Ascending aorta (tissue), 2 donors: ENCODE measurements around the gene FOXP1. TPM values are rescaled to one million over a fixed set of nuclear protein-coding genes. Genes with fewer than 3 reads are reported as not detected.

Source experiments
- DNase-seq, 2 donors: peaks; one replicate each; pipeline ENCODE4 v3.0.0-alpha.2; 2019; ENCODE audit warnings: low spot score in 2 of 2
- H3K27ac ChIP-seq, 2 donors: fragments of 200-600 bp; sonication (generic); one replicate each; pipeline ENCODE4 v1.5.1; 2016 to 2017; ENCODE audit warnings: mild to moderate bottlenecking in 1 of 2
- H3K27me3 ChIP-seq: fragments of 200-600 bp; sonication (generic); one replicate; pipeline ENCODE4 v1.5.1; 2017
- H3K36me3 ChIP-seq, 2 donors: fragments of 200-600 bp; sonication (generic); one replicate each; pipeline ENCODE4 v1.5.1; 2016
- H3K4me1 ChIP-seq, 2 donors: fragments of 200-600 bp; sonication (generic); one replicate each; pipeline ENCODE4 v1.5.1; 2016 to 2017; ENCODE audit warnings: mild to moderate bottlenecking in 1 of 2
- H3K4me3 ChIP-seq, 2 donors: fragments of 200-600 bp; sonication (generic); one replicate each; pipeline ENCODE4 v1.5.1; 2016 to 2017; ENCODE audit warnings: mild to moderate bottlenecking in 1 of 2
- H3K9me3 ChIP-seq, 2 donors: fragments of 200-600 bp; sonication (generic); one replicate each; pipeline ENCODE4 v1.5.1; 2016
- intact Hi-C: fragments of 100-400 bp; cut with DNase I; formaldehyde crosslinking; loops from one replicate; pipeline ENCODE4 v1.15.1; 2023
- total RNA-seq: library from RNA; depleted of rRNA; stranded (reverse); fragments of >200 nt; gene quantifications from one replicate; pipeline ENCODE4 v1.1.0, GENCODE V29; 2016
- TF ChIP-seq, protein P1 (sequence below), 3 experiments: fragments of 200-600 bp in 2 of 3; fragments of 450-650 bp in 1 of 3; sonication (generic) in 2 of 3; IDR thresholded peaks; one replicate each; pipeline ENCODE4 v1.5.1; 2016 to 2019; ENCODE audit warnings: antibody characterized with exemption in 3 of 3, mild to moderate bottlenecking in 1 of 3, moderate library complexity in 1 of 3

The FOXP1 gene
- total RNA-seq, 1 donor from 2014 or later = 171 TPM

- TF ChIP-seq, protein P1, sequence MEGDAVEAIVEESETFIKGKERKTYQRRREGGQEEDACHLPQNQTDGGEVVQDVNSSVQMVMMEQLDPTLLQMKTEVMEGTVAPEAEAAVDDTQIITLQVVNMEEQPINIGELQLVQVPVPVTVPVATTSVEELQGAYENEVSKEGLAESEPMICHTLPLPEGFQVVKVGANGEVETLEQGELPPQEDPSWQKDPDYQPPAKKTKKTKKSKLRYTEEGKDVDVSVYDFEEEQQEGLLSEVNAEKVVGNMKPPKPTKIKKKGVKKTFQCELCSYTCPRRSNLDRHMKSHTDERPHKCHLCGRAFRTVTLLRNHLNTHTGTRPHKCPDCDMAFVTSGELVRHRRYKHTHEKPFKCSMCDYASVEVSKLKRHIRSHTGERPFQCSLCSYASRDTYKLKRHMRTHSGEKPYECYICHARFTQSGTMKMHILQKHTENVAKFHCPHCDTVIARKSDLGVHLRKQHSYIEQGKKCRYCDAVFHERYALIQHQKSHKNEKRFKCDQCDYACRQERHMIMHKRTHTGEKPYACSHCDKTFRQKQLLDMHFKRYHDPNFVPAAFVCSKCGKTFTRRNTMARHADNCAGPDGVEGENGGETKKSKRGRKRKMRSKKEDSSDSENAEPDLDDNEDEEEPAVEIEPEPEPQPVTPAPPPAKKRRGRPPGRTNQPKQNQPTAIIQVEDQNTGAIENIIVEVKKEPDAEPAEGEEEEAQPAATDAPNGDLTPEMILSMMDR (IDR thresholded peaks at IDR 0.05) = no peak
- H3K36me3 ChIP-seq = no peaks in the 10 kb centered on the region
- no peak for DNase-seq
- H3K4me3 ChIP-seq = no peak overlapping the region
- H3K9me3 ChIP-seq = no peaks in the 10 kb centered on the region
- no peaks in the 10 kb centered on the region for H3K27me3 ChIP-seq
- intact Hi-C loops = loop anchor here (2.0 kb wide), 1 partner anchor 43 kb away; no protein-coding TSS in a partner anchor
- no peak overlapping the region for H3K27ac ChIP-seq
- peaks cover 10 to 25% of the 10 kb centered on the region in 2 donors for H3K4me1 ChIP-seq
Observed at GRCh38 chr3:71499227-71499876, 84.2 kb downstream of the FOXP1 start.

DNA sequence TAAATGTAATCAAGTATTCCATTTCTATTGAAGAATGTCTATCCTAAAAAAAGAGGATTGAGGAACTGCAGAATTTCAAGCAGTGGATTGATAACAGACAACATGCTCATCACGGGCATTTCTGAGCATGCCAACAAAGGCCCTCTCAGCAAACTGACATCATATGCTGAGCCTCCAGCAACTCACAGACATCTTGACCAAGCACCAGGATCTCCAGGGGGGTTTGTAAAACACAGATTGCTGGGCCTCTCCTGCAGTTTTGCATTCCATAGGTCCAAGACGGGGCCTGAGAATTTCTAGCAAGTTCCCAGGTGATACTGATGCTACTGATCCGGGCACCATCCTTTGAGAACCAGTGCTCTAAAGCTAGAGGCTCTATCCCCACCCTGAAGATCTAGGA lies 85.0 kb downstream of the FOXP1 start:
- intact Hi-C loops = loop anchor here (2.0 kb wide), 1 partner anchor 44 kb away; no protein-coding TSS in a partner anchor
- no peaks in the 10 kb centered on the region for H3K9me3 ChIP-seq
- H3K4me1 ChIP-seq = peaks cover 10 to 25% of the 10 kb centered on the region in 2 donors
- H3K27ac ChIP-seq = no peak overlapping the region
- TF ChIP-seq, protein P1 (IDR thresholded peaks at IDR 0.05) = no peak
- DNase-seq = no peak
- H3K36me3 ChIP-seq = no peaks in the 10 kb centered on the region
- H3K27me3 ChIP-seq = no peaks in the 10 kb centered on the region
- no peak overlapping the region for H3K4me3 ChIP-seq

DNA sequence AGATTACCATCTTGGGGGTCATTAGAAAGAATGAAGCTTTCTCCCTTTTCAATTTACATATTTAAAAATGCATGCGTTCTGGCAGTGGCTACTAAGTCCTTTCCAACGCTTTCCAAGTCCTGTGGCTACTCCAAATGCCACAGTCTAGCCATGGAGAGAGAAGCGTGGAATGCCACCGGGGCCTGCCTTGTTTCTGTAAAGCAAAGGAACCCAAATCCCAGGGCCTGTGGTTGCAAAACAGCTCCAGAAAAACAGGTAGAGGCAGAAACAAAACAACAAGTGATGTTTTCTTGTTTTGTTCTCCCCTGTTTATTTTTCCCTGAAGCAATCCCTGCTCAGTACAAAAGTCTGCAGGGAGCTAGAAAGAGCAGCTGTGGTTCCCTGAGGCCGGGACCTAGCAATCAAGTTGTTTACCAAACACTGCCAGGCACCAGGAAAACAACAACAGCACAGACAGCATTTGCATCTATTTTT lies 85.5 kb downstream of the FOXP1 start:
- Histone ChIP-seq H3K36me3 (no peaks in the 10 kb centered on the region), H3K4me1 (peaks cover 10 to 25% of the 10 kb centered on the region in 2 donors), H3K9me3 (no peaks in the 10 kb centered on the region), H3K27ac (peak overlapping the region; percentile 81 to 85), H3K4me3 (no peak overlapping the region), H3K27me3 (no peaks in the 10 kb centered on the region)
- TF ChIP-seq, protein P1 (IDR thresholded peaks at IDR 0.05) = no peak
- intact Hi-C loops = loop anchor here (2.0 kb wide), 2 partner anchors 45 to 87 kb away; no protein-coding TSS in a partner anchor
- no peak for DNase-seq

GRCh38 chr3:71497367-71497897 lies 86.1 kb downstream of the FOXP1 start:
- H3K4me3 ChIP-seq = no peak overlapping the region
- H3K36me3 ChIP-seq = peaks cover 0 to 5% of the 10 kb centered on the region in 2 donors
- peak overlapping the region; percentile 81 to 85 for H3K27ac ChIP-seq
- no peak for DNase-seq
- H3K27me3 ChIP-seq = no peaks in the 10 kb centered on the region
- intact Hi-C loops = loop anchor here (2.0 kb wide), 1 partner anchor 87 kb away; no protein-coding TSS in a partner anchor
- H3K9me3 ChIP-seq = no peaks in the 10 kb centered on the region
- TF ChIP-seq, protein P1 (IDR thresholded peaks at IDR 0.05) = no peak
- H3K4me1 ChIP-seq = peaks cover 10 to 25% of the 10 kb centered on the region in 2 donors

- intact Hi-C loops = loop anchor here (2.0 kb wide), 1 partner anchor 89 kb away; no protein-coding TSS in a partner anchor
- H3K36me3 ChIP-seq = peaks cover 0 to 19% of the 10 kb centered on the region in 2 donors
- no peak for DNase-seq
- no peaks in the 10 kb centered on the region for H3K27me3 ChIP-seq
- H3K4me1 ChIP-seq = peaks cover 10 to 25% of the 10 kb centered on the region in 2 donors
- peak overlapping the region; percentile 81 to 85 for H3K27ac ChIP-seq
- TF ChIP-seq, protein P1 (IDR thresholded peaks at IDR 0.05) = no peak
- peak overlapping the region; percentile 22 to 49 for H3K4me3 ChIP-seq
- no peaks in the 10 kb centered on the region for H3K9me3 ChIP-seq
Observed at GRCh38 chr3:71495708-71496472, 87.6 kb downstream of the FOXP1 start.
